Stomach smooth muscle (tissue), 2 donors: ENCODE data around the gene RPS27L.
"Not testable (repeated sequence)": the region's sequence is repeated elsewhere in the genome, so short reads cannot be mapped to it uniquely, and the experiment has no call there.

Experiments used
- H3K27ac ChIP-seq: one replicate; pipeline ENCODE4 v1.7.0; 2013; ENCODE audit warnings: mild to moderate bottlenecking, low read length, inconsistent platforms
- H3K27me3 ChIP-seq, 2 donors: one replicate each; pipeline ENCODE4 v1.7.0; 2013; ENCODE audit warnings: low read length in 2 of 2; ENCODE audit not compliant: insufficient read depth in 2 of 2, control insufficient read depth in 1 of 2
- H3K36me3 ChIP-seq, 2 donors: one replicate each; pipeline ENCODE4 v1.7.0; 2013; ENCODE audit warnings: low read length in 2 of 2; ENCODE audit not compliant: control insufficient read depth in 2 of 2, insufficient read depth in 2 of 2
- H3K4me1 ChIP-seq: one replicate; pipeline ENCODE4 v1.7.0; 2013; ENCODE audit warnings: low read length; ENCODE audit not compliant: control insufficient read depth, insufficient read depth
- H3K4me3 ChIP-seq, 2 donors: one replicate each; pipeline ENCODE4 v1.7.0; 2013; ENCODE audit warnings: low read length in 2 of 2
- H3K9ac ChIP-seq, 2 donors: one replicate each; pipeline ENCODE4 v1.7.0; 2013; ENCODE audit warnings: low read length in 2 of 2, mild to moderate bottlenecking in 1 of 2
- H3K9me3 ChIP-seq, 2 donors: one replicate each; pipeline ENCODE4 v1.7.0; 2013; ENCODE audit warnings: low read length in 2 of 2; ENCODE audit not compliant: control insufficient read depth in 2 of 2
- donor health status: healthy.
- donor health status: Pancreatic carcinoma.

The RPS27L gene

DNA sequence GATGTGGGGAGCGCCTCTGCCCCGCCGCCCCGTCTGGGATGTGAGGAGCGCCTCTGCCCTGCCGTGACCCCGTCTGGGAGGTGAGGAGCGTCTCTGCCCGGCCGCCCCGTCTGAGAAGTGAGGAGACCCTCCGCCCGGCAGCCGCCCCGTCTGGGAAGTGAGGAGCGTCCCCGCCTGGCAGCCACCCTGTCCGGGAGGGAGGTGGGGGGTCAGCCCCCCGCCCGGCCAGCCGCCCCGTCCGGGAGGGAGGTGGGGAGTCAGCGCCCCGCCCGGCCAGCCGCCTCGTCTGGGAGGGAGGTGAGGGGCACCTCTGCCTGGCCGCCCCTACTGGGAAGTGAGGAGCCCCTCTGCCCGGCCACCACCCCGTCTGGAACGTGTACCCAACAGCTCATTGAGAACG lies 58.4 kb downstream of the RPS27L start:
- not testable (repeated sequence) for H3K27me3 ChIP-seq, H3K36me3 ChIP-seq, H3K27ac ChIP-seq, H3K4me3 ChIP-seq, H3K4me1 ChIP-seq, H3K9ac ChIP-seq, H3K9me3 ChIP-seq
